ENCODE results near the gene TTL.

GRCh38 chr2:112459372-112459771, 22.6 kb upstream of the TTL start:
- TF ChIP-seq POLR2A (IDR thresholded peaks at IDR 0.05) (no peak), CTCF (IDR thresholded peaks at IDR 0.05) (no peak)
